Measurements from ENCODE around the gene PCDHGA9.
"Not testable (repeated sequence)": the region's sequence is repeated elsewhere in the genome, so short reads cannot be mapped to it uniquely, and the experiment has no call there.

Gene PCDHGA9

GRCh38 chr5:141388661-141389060 lies 13.9 kb upstream of the PCDHGA9 start:
- DNase-seq (ENCODE audit: insufficient read length) = no peak
- TF ChIP-seq TAF1 (IDR thresholded peaks at IDR 0.05; ENCODE audit: borderline replicate concordance, low read depth, low read length) (no peak), POLR2AphosphoS5 (IDR thresholded peaks at IDR 0.05; ENCODE audit: low read depth, low read length) (no peak), POLR2A (IDR thresholded peaks at IDR 0.05; ENCODE audit: low read depth, low read length) (no peak)
- no peak for FAIRE-seq

GRCh38 chr5:141389153-141390042 lies 13.2 kb upstream of the PCDHGA9 start:
- DNase-seq (ENCODE audit: insufficient read length) = no peak
- FAIRE-seq = no peak
- no peak for TF ChIP-seq TAF1 (IDR thresholded peaks at IDR 0.05; ENCODE audit: borderline replicate concordance, low read depth, low read length)
- no peak for TF ChIP-seq POLR2AphosphoS5 (IDR thresholded peaks at IDR 0.05; ENCODE audit: low read depth, low read length)
- no peak for TF ChIP-seq POLR2A (IDR thresholded peaks at IDR 0.05; ENCODE audit: low read depth, low read length)

- FAIRE-seq = no peak
- DNase-seq (ENCODE audit: insufficient read length) = no peak
- TF ChIP-seq POLR2AphosphoS5 (IDR thresholded peaks at IDR 0.05; ENCODE audit: low read depth, low read length) (no peak), TAF1 (IDR thresholded peaks at IDR 0.05; ENCODE audit: borderline replicate concordance, low read depth, low read length) (no peak), POLR2A (IDR thresholded peaks at IDR 0.05; ENCODE audit: low read depth, low read length) (no peak)
Observed at GRCh38 chr5:141392429-141393198, 10.0 kb upstream of the PCDHGA9 start, which contains the start of gene PCDHGA8. Gene PCDHGA8, plus strand, starts transcription at chr5:141392633. Its CDS starts 181 bp downstream, at chr5:141392814.

- DNase-seq (ENCODE audit: insufficient read length) (no peak), FAIRE-seq (no peak)
- no peak for TF ChIP-seq TAF1 (IDR thresholded peaks at IDR 0.05; ENCODE audit: borderline replicate concordance, low read depth, low read length)
- TF ChIP-seq POLR2AphosphoS5 (IDR thresholded peaks at IDR 0.05; ENCODE audit: low read depth, low read length) = no peak
- no peak for TF ChIP-seq POLR2A (IDR thresholded peaks at IDR 0.05; ENCODE audit: low read depth, low read length)
Observed at GRCh38 chr5:141393267-141393666, 9.3 kb upstream of the PCDHGA9 start.

- not testable (repeated sequence) for DNase-seq (ENCODE audit: insufficient read length); FAIRE-seq
Observed at GRCh38 chr5:141394401-141395187, 8.0 kb upstream of the PCDHGA9 start.

- FAIRE-seq = peak; percentile 96
- DNase-seq (ENCODE audit: insufficient read length) = peak; percentile 35
Observed at GRCh38 chr5:141397756-141398551, 4.6 kb upstream of the PCDHGA9 start, which contains the start of gene PCDHGB5. Gene PCDHGB5, plus strand, starts transcription at chr5:141397947. Its CDS starts 181 bp downstream, at chr5:141398128.

GRCh38 chr5:141398608-141399007 lies 4.0 kb upstream of the PCDHGA9 start:
- DNase-seq (ENCODE audit: insufficient read length) = no peak
- TF ChIP-seq POLR2A (IDR thresholded peaks at IDR 0.05; ENCODE audit: low read depth, low read length) (no peak), POLR2AphosphoS5 (IDR thresholded peaks at IDR 0.05; ENCODE audit: low read depth, low read length) (no peak), TAF1 (IDR thresholded peaks at IDR 0.05; ENCODE audit: borderline replicate concordance, low read depth, low read length) (no peak)
- FAIRE-seq = no peak

- DNase-seq (ENCODE audit: insufficient read length) (no peak), FAIRE-seq (no peak)
- TF ChIP-seq POLR2AphosphoS5 (IDR thresholded peaks at IDR 0.05; ENCODE audit: low read depth, low read length) (no peak), TAF1 (IDR thresholded peaks at IDR 0.05; ENCODE audit: borderline replicate concordance, low read depth, low read length) (no peak), POLR2A (IDR thresholded peaks at IDR 0.05; ENCODE audit: low read depth, low read length) (no peak)
Observed at GRCh38 chr5:141399555-141400258, 2.9 kb upstream of the PCDHGA9 start.

GRCh38 chr5:141403387-141403786 lies 809 bp downstream of the PCDHGA9 start:
- no peak for TF ChIP-seq TAF1 (IDR thresholded peaks at IDR 0.05; ENCODE audit: borderline replicate concordance, low read depth, low read length)
- TF ChIP-seq POLR2AphosphoS5 (IDR thresholded peaks at IDR 0.05; ENCODE audit: low read depth, low read length) = no peak
- TF ChIP-seq POLR2A (IDR thresholded peaks at IDR 0.05; ENCODE audit: low read depth, low read length) = no peak
- DNase-seq (ENCODE audit: insufficient read length) (no peak), FAIRE-seq (no peak)

GRCh38 chr5:141407790-141408505 lies 5.4 kb downstream of the PCDHGA9 start, which contains the start of gene PCDHGB6:
Gene PCDHGB6, plus strand, starts transcription at chr5:141408021. Its CDS starts 182 bp downstream, at chr5:141408203.
- not testable (repeated sequence) for DNase-seq (ENCODE audit: insufficient read length); FAIRE-seq

Data from GM12892 (cell line).